Right lobe of liver (tissue), 6 donors: Measurements from ENCODE around the gene DNASE2B. TPM values are rescaled to one million over a fixed set of nuclear protein-coding genes. Genes with fewer than 3 reads are reported as not detected.

ENCODE experiments used
- ATAC-seq, 4 donors: fragments of 200-7000 bp; cut with Tn5 transposase; one replicate each; pipeline ENCODE4 v1.9.1; 2020; ENCODE audit warnings: mild to moderate bottlenecking in 4 of 4, moderate library complexity in 4 of 4
- DNase-seq, 3 donors: peaks; one replicate each; pipeline ENCODE4 v3.0.0-alpha.2; 2020
- H3K27ac ChIP-seq, 3 donors: fragments of 200-600 bp; one replicate each; pipeline ENCODE4 v1.8.0; 2022
- H3K27me3 ChIP-seq, 2 donors: fragments of 200-600 bp; one replicate each; pipeline ENCODE4 v1.8.0; 2022
- H3K36me3 ChIP-seq, 4 donors: fragments of 200-600 bp; sonication (generic) in 1 of 4; one replicate each; pipeline versions ENCODE4 v1.5.1 to v1.8.0; 2017 to 2022; ENCODE audit warnings: control low read depth in 1 of 4
- H3K4me1 ChIP-seq, 4 donors: fragments of 200-600 bp; sonication (generic) in 1 of 4; one replicate each; pipeline versions ENCODE4 v1.5.1 to v1.8.0; 2017 to 2022; ENCODE audit warnings: control low read depth in 1 of 4
- H3K4me3 ChIP-seq, 3 donors: fragments of 200-600 bp; one replicate each; pipeline ENCODE4 v1.8.0; 2022
- H3K9me3 ChIP-seq, 4 donors: fragments of 200-600 bp; sonication (generic) in 1 of 4; one replicate each; pipeline versions ENCODE4 v1.5.1 to v1.8.0; 2017 to 2022; ENCODE audit warnings: control low read depth in 1 of 4
- POLR2A ChIP-seq: fragments of 450-650 bp; IDR thresholded peaks from one replicate; pipeline ENCODE4 v1.6.1; 2017; ENCODE audit warnings: antibody characterized with exemption, mild to moderate bottlenecking
- WGBS: methylation state at CpG from one replicate; pipeline ENCODE4 v1.1.6; 2018; ENCODE audit warnings: low coverage, low lambda C conversion rate; ENCODE audit not compliant: insufficient coverage; ENCODE audit errors: missing lambda C conversion rate; 5-methylcytosine and 5-hydroxymethylcytosine counted together
- intact Hi-C, 2 donors: fragments of 100-400 bp; cut with DNase I; formaldehyde crosslinking; loops; one replicate each; pipeline versions ENCODE4 v1.11.2 to v1.14.1; 2022
- total RNA-seq, 6 experiments: library from RNA; depleted of rRNA in 2 of 6; stranded (reverse); fragments of >200 nt in 2 of 6; fragmentation: NEBNext Ultra II Directional in 3 of 6; extraction: Animal tissue kit (Norgen Biotek cat#: 25700) in 3 of 6; gene quantifications; one replicate each; pipeline versions ENCODE4 v1.1.0 to v1.2.4, GENCODE V29; 2016 to 2023
- TF ChIP-seq, protein P1 (sequence below), 4 donors: fragments of 200-600 bp in 3 of 4; fragments of 450-650 bp in 1 of 4; IDR thresholded peaks; one replicate each; pipeline versions ENCODE4 v1.5.1 to v1.8.0; 2016 to 2022; ENCODE audit warnings: antibody characterized with exemption in 4 of 4, mild to moderate bottlenecking in 2 of 4
- donor health status: DM: no; HTN: yes; CAD: no.
- donor health status: DM: no; HTN: no; CAD: no.
- donor health status: DM: no; HTN: no; CAD: no.
- donor health status: DM: no; HTN: yes; CAD: no.
- donor health status: DM: no; HTN: yes; CAD: no.

DNASE2B gene
- total RNA-seq, 6 experiments from 2014 or later: 0.17 to 0.25 (median 0.25) TPM; not detected in 3

DNA sequence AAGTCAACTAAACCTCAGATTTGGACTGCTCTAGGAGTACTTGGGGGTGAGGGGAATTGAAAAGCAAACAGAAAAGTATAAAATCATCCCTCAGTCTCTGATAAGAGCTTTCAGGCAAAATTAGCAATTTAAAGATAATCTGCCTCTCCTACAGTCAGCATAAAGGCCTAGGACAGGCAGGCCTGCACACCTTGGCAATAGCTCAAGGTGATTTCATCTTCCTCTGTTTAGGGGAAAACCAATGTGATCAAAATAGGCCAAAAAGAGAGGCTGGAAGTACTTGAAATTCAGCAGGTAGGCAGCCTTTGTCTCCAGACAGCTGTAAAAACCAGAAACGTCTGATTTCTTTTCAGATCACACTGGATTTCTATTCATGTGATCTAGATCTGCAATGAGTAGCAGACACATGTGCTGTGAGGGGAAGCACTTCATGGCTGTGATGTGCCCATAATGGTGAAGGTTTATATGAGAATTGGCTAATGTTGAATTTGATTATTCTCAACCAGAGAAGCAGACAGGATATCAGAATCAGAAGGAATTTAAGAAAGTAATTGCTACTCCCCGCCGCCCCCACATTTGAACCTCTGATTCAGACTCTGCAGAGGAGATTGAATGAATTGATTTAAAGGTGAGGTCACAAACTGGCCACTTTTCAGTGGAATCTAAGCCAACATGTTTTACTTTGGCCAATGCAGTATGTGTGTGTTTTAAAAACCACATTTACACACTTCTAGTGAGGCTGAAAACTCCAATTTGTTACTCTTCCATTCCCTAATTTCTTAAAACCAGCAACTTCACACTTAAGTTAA, 45.8 kb upstream of the DNASE2B start:
- Histone ChIP-seq H3K9me3 (no peaks in the 10 kb centered on the region), H3K27me3 (no peaks in the 10 kb centered on the region), H3K36me3 (no peaks in the 10 kb centered on the region), H3K4me3 (no peak overlapping the region), H3K27ac (no peak overlapping the region), H3K4me1 (no peaks in the 10 kb centered on the region)
- DNase-seq (no peak), ATAC-seq (peak in 3 of 4 donors; percentile 44 to 93 (median 52))
- 41% methylated on average over 3 of the region's 3 CpGs for WGBS
- intact Hi-C loops: no loop called here
- TF ChIP-seq, protein P1, sequence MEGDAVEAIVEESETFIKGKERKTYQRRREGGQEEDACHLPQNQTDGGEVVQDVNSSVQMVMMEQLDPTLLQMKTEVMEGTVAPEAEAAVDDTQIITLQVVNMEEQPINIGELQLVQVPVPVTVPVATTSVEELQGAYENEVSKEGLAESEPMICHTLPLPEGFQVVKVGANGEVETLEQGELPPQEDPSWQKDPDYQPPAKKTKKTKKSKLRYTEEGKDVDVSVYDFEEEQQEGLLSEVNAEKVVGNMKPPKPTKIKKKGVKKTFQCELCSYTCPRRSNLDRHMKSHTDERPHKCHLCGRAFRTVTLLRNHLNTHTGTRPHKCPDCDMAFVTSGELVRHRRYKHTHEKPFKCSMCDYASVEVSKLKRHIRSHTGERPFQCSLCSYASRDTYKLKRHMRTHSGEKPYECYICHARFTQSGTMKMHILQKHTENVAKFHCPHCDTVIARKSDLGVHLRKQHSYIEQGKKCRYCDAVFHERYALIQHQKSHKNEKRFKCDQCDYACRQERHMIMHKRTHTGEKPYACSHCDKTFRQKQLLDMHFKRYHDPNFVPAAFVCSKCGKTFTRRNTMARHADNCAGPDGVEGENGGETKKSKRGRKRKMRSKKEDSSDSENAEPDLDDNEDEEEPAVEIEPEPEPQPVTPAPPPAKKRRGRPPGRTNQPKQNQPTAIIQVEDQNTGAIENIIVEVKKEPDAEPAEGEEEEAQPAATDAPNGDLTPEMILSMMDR (IDR thresholded peaks at IDR 0.05): no peak
- no peak for TF ChIP-seq POLR2A

DNA sequence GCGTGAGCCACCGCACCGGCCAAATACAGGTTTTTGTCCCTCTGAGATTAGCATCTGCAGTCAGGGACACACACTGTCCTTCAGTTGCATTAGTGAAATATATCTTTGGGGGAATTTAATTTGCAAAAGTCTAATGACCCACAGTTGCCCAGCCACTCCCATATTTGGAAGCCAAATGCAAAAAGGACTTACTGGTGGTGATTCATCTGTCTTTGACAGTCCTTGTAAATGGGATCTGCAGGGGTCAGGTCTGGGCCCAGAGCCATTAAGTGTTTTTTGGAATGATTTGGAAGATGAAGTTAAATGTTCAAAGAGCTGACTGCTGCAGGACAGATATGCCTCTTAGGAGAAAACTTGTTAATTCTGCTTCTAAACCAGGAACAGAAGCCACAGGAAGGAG, 44.6 kb upstream of the DNASE2B start:
- H3K36me3 ChIP-seq: no peaks in the 10 kb centered on the region
- H3K27me3 ChIP-seq: no peaks in the 10 kb centered on the region
- no peak overlapping the region for H3K27ac ChIP-seq
- intact Hi-C loops: no loop called here
- ATAC-seq: no peak
- 96% methylated on average over 3 of the region's 3 CpGs for WGBS
- no peaks in the 10 kb centered on the region for H3K9me3 ChIP-seq
- no peak for DNase-seq
- TF ChIP-seq, protein P1 (IDR thresholded peaks at IDR 0.05): no peak
- no peak for TF ChIP-seq POLR2A
- no peak overlapping the region for H3K4me3 ChIP-seq
- H3K4me1 ChIP-seq: no peaks in the 10 kb centered on the region

- 87% methylated on average over 3 of the region's 3 CpGs for WGBS
- no peak for DNase-seq
- H3K27ac ChIP-seq: no peak overlapping the region
- intact Hi-C loops: no loop called here
- TF ChIP-seq, protein P1 (IDR thresholded peaks at IDR 0.05): no peak
- no peak for TF ChIP-seq POLR2A
- H3K9me3 ChIP-seq: no peaks in the 10 kb centered on the region
- no peaks in the 10 kb centered on the region for H3K36me3 ChIP-seq
- H3K4me1 ChIP-seq: no peaks in the 10 kb centered on the region
- H3K4me3 ChIP-seq: no peak overlapping the region
- no peaks in the 10 kb centered on the region for H3K27me3 ChIP-seq
- ATAC-seq: no peak
Measured at GRCh38 chr1:84355556-84355955, 42.7 kb upstream of the DNASE2B start.

GRCh38 chr1:84356881-84357280, 41.4 kb upstream of the DNASE2B start:
- TF ChIP-seq POLR2A: no peak
- TF ChIP-seq, protein P1 (IDR thresholded peaks at IDR 0.05): no peak
- H3K9me3 ChIP-seq: no peaks in the 10 kb centered on the region
- H3K4me3 ChIP-seq: no peak overlapping the region
- H3K4me1 ChIP-seq: no peaks in the 10 kb centered on the region
- H3K36me3 ChIP-seq: no peaks in the 10 kb centered on the region
- DNase-seq: no peak
- 50% methylated on average over 1 of the region's 1 CpG for WGBS
- no peaks in the 10 kb centered on the region for H3K27me3 ChIP-seq
- H3K27ac ChIP-seq: no peak overlapping the region
- intact Hi-C loops: no loop called here
- ATAC-seq: no peak
